Body of pancreas (tissue), 4 donors: ENCODE measurements around the gene NTF3.

Source experiments
- POLR2A ChIP-seq, 3 donors: fragments of 450-650 bp; IDR thresholded peaks; one replicate each; pipeline ENCODE4 v1.6.1; 2016; ENCODE audit warnings: antibody characterized with exemption in 3 of 3, mild to moderate bottlenecking in 2 of 3
- TF ChIP-seq, protein P1 (sequence below), 7 experiments: fragments of 450-650 bp in 4 of 7; fragments of 200-600 bp in 3 of 7; sonication (generic) in 3 of 7; IDR thresholded peaks; one replicate each; pipeline ENCODE4 v1.5.1; 2016 to 2019; ENCODE audit warnings: antibody characterized with exemption in 7 of 7

DNA sequence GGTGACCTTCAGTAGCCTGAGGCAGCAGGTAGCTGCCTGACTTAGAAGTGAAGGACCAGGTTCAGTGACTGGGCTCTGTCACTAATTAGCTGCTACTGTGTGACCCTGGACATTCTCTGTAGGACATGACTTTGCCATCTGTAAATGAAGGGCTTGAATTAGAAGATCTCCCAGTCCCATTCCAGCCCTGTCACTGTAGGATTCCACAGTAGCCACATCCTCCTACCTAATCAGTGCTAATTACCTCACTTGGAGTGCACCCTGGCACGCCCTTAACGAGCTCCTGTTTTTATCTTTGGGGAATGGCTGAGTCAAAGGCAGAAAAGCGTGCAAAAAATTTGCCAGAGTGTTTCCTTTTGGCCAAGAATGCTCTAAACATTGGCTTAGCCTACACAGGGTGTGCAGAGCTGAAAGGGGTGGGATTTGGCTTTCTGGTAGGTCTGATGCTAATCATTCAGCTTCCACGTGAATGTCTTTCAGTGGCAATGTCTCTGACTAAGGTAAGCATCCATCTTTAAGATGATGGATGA is 6.8 kb downstream of the NTF3 start:
- TF ChIP-seq, protein P1, sequence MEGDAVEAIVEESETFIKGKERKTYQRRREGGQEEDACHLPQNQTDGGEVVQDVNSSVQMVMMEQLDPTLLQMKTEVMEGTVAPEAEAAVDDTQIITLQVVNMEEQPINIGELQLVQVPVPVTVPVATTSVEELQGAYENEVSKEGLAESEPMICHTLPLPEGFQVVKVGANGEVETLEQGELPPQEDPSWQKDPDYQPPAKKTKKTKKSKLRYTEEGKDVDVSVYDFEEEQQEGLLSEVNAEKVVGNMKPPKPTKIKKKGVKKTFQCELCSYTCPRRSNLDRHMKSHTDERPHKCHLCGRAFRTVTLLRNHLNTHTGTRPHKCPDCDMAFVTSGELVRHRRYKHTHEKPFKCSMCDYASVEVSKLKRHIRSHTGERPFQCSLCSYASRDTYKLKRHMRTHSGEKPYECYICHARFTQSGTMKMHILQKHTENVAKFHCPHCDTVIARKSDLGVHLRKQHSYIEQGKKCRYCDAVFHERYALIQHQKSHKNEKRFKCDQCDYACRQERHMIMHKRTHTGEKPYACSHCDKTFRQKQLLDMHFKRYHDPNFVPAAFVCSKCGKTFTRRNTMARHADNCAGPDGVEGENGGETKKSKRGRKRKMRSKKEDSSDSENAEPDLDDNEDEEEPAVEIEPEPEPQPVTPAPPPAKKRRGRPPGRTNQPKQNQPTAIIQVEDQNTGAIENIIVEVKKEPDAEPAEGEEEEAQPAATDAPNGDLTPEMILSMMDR (IDR thresholded peaks at IDR 0.05), result no peak
- TF ChIP-seq POLR2A (IDR thresholded peaks at IDR 0.05), result no peak
